Measurements from ENCODE around the gene HAUS7. TPM values are rescaled to one million over a fixed set of nuclear protein-coding genes. Genes with fewer than 3 reads are reported as not detected.
A peak's percentile ranks its signal among the peaks of the same experiment; 100 is the strongest.

HAUS7 gene
- total RNA-seq (2014; rRNA removed; shearing (Covaris generic)) = 55.7 and 62.6 TPM in 2 replicates

GRCh38 chrX:153470411-153471363, at the start of gene HAUS7:
TSS of gene HAUS7 (minus strand) at chrX:153470576. CDS start at chrX:153470557, 19 bp downstream.
- DNase-seq (ENCODE audit: low spot score) = peak; percentile 88

GRCh38 chrX:153519569-153520286, 49.4 kb upstream of the HAUS7 start:
- peak; percentile 64 for DNase-seq (ENCODE audit: low spot score)

GRCh38 chrX:153517946-153518834, 47.8 kb upstream of the HAUS7 start:
- no peak for DNase-seq (ENCODE audit: low spot score)

GRCh38 chrX:153517423-153517822, 47.0 kb upstream of the HAUS7 start, which contains the start of gene ATP2B3:
TSS of gene ATP2B3 (plus strand) at chrX:153517642. CDS start at chrX:153536248, 18,606 bp downstream.
- DNase-seq (ENCODE audit: low spot score) = no peak

- DNase-seq (ENCODE audit: low spot score) = no peak
Measured at GRCh38 chrX:153516073-153516472, 45.7 kb upstream of the HAUS7 start.

- no peak for DNase-seq (ENCODE audit: low spot score)
Measured at GRCh38 chrX:153515435-153515834, 45.1 kb upstream of the HAUS7 start.

GRCh38 chrX:153514259-153514658, 43.9 kb upstream of the HAUS7 start:
- DNase-seq (ENCODE audit: low spot score) = no peak

GRCh38 chrX:153513265-153513664, 42.9 kb upstream of the HAUS7 start:
- no peak for DNase-seq (ENCODE audit: low spot score)

GRCh38 chrX:153512501-153512893, 42.1 kb upstream of the HAUS7 start:
- DNase-seq (ENCODE audit: low spot score) = no peak

- DNase-seq (ENCODE audit: low spot score) = no peak
Measured at GRCh38 chrX:153511784-153512500, 41.6 kb upstream of the HAUS7 start.

- DNase-seq (ENCODE audit: low spot score) = no peak
Measured at GRCh38 chrX:153510383-153510782, 40.0 kb upstream of the HAUS7 start.

GRCh38 chrX:153509592-153509991, 39.2 kb upstream of the HAUS7 start:
- no peak for DNase-seq (ENCODE audit: low spot score)

GRCh38 chrX:153507484-153508178, 37.3 kb upstream of the HAUS7 start:
- peak; percentile 61 for DNase-seq (ENCODE audit: low spot score)

GRCh38 chrX:153505361-153505760, 35.0 kb upstream of the HAUS7 start:
- no peak for DNase-seq (ENCODE audit: low spot score)

- no peak for DNase-seq (ENCODE audit: low spot score)
Measured at GRCh38 chrX:153504445-153505016, 34.2 kb upstream of the HAUS7 start.

- DNase-seq (ENCODE audit: low spot score) = no peak
Measured at GRCh38 chrX:153502796-153503195, 32.4 kb upstream of the HAUS7 start.

- no peak for DNase-seq (ENCODE audit: low spot score)
Measured at GRCh38 chrX:153502131-153502530, 31.8 kb upstream of the HAUS7 start.

- DNase-seq (ENCODE audit: low spot score) = no peak
Measured at GRCh38 chrX:153501530-153501929, 31.2 kb upstream of the HAUS7 start.

- no peak for DNase-seq (ENCODE audit: low spot score)
Measured at GRCh38 chrX:153500676-153501280, 30.4 kb upstream of the HAUS7 start.

Measured in A172 (cell line).